ENCODE data around the gene DLG2. TPM values are rescaled to one million over a fixed set of nuclear protein-coding genes. Genes with fewer than 3 reads are reported as not detected.

The DLG2 gene
- total RNA-seq, 1 donor from 2014 or later = 0.26 TPM

GRCh38 chr11:83523676-83524075, 2103.5 kb downstream of the DLG2 start:
- TF ChIP-seq CTCF (IDR thresholded peaks at IDR 0.05; ENCODE audit: insufficient read depth, low read length, severe bottlenecking) = no peak
- H3K27me3 ChIP-seq (ENCODE audit: control insufficient read depth, insufficient read depth, low read length) = no peaks in the 10 kb centered on the region
- DNase-seq (ENCODE audit: low read depth) (no peak), FAIRE-seq (no peak)
- H3K4me3 ChIP-seq (ENCODE audit: low read depth, low read length) = no peak overlapping the region
- H3K36me3 ChIP-seq (ENCODE audit: control insufficient read depth, insufficient read depth, low read length) = no peaks in the 10 kb centered on the region

- no peaks in the 10 kb centered on the region for H3K27me3 ChIP-seq (ENCODE audit: control insufficient read depth, insufficient read depth, low read length)
- no peaks in the 10 kb centered on the region for H3K36me3 ChIP-seq (ENCODE audit: control insufficient read depth, insufficient read depth, low read length)
- DNase-seq (ENCODE audit: low read depth) = no peak
- FAIRE-seq = no peak
- no peak for TF ChIP-seq CTCF (IDR thresholded peaks at IDR 0.05; ENCODE audit: insufficient read depth, low read length, severe bottlenecking)
- H3K4me3 ChIP-seq (ENCODE audit: low read depth, low read length) = no peak overlapping the region
These were observed 2104.2 kb downstream of the DLG2 start for GRCh38 chr11:83522911-83523310.

- TF ChIP-seq CTCF (IDR thresholded peaks at IDR 0.05; ENCODE audit: insufficient read depth, low read length, severe bottlenecking) = peak; percentile 18
- FAIRE-seq = peak; percentile 70
- no peaks in the 10 kb centered on the region for H3K36me3 ChIP-seq (ENCODE audit: control insufficient read depth, insufficient read depth, low read length)
- no peaks in the 10 kb centered on the region for H3K27me3 ChIP-seq (ENCODE audit: control insufficient read depth, insufficient read depth, low read length)
- H3K4me3 ChIP-seq (ENCODE audit: low read depth, low read length) = no peak overlapping the region
- peak; percentile 7 for DNase-seq (ENCODE audit: low read depth)
These were observed 2105.2 kb downstream of the DLG2 start for GRCh38 chr11:83521647-83522596.

- FAIRE-seq (no peak), DNase-seq (ENCODE audit: low read depth) (no peak)
- Histone ChIP-seq H3K4me3 (ENCODE audit: low read depth, low read length) (no peak overlapping the region), H3K36me3 (ENCODE audit: control insufficient read depth, insufficient read depth, low read length) (no peaks in the 10 kb centered on the region), H3K27me3 (ENCODE audit: control insufficient read depth, insufficient read depth, low read length) (no peaks in the 10 kb centered on the region)
- no peak for TF ChIP-seq CTCF (IDR thresholded peaks at IDR 0.05; ENCODE audit: insufficient read depth, low read length, severe bottlenecking)
These were observed 2106.3 kb downstream of the DLG2 start for GRCh38 chr11:83520849-83521248.

GRCh38 chr11:83511646-83512045, 2115.5 kb downstream of the DLG2 start:
- TF ChIP-seq CTCF (IDR thresholded peaks at IDR 0.05; ENCODE audit: insufficient read depth, low read length, severe bottlenecking) = no peak
- FAIRE-seq = no peak
- H3K4me3 ChIP-seq (ENCODE audit: low read depth, low read length) = no peak overlapping the region
- no peaks in the 10 kb centered on the region for H3K36me3 ChIP-seq (ENCODE audit: control insufficient read depth, insufficient read depth, low read length)
- no peaks in the 10 kb centered on the region for H3K27me3 ChIP-seq (ENCODE audit: control insufficient read depth, insufficient read depth, low read length)
- DNase-seq (ENCODE audit: low read depth) = no peak

All from bronchial epithelial cell (primary cell).